ENCODE measurements around the gene ATF6. TPM values are rescaled to one million over a fixed set of nuclear protein-coding genes. Genes with fewer than 3 reads are reported as not detected.
"Not testable (repeated sequence)": the region's sequence is repeated elsewhere in the genome, so short reads cannot be mapped to it uniquely, and the experiment has no call there.

ATF6 gene
- total RNA-seq, 1 donor from 2014 or later, result 28.0 TPM

GRCh38 chr1:161817176-161817730, 51.1 kb downstream of the ATF6 start:
- Mint-ChIP-seq H3K4me1 (peaks cover 5% of the 10 kb centered on the region), H3K4me3 (no peak overlapping the region), H3K36me3 (peaks cover 19% of the 10 kb centered on the region), H3K27me3 (ENCODE audit: low read depth) (no peaks in the 10 kb centered on the region), H3K27ac (no peak overlapping the region), H3K9me3 (no peaks in the 10 kb centered on the region)
- DNase-seq (ENCODE audit: low spot score in 2 of 2, unreplicated experiment in 2 of 2), result no peak
- no peak for TF ChIP-seq CTCF (IDR thresholded peaks at IDR 0.05; ENCODE audit: unreplicated experiment)

GRCh38 chr1:161820914-161821313, 54.8 kb downstream of the ATF6 start:
- Mint-ChIP-seq H3K36me3 (peaks cover 25% of the 10 kb centered on the region), H3K27me3 (ENCODE audit: low read depth) (no peaks in the 10 kb centered on the region), H3K9me3 (no peaks in the 10 kb centered on the region), H3K4me3 (no peak overlapping the region), H3K4me1 (peaks cover 7% of the 10 kb centered on the region), H3K27ac (no peak overlapping the region)
- TF ChIP-seq CTCF (IDR thresholded peaks at IDR 0.05; ENCODE audit: unreplicated experiment), result no peak
- DNase-seq (ENCODE audit: low spot score in 2 of 2, unreplicated experiment in 2 of 2), result no peak

GRCh38 chr1:161824618-161825017, 58.5 kb downstream of the ATF6 start:
- Mint-ChIP-seq H3K4me3 (no peak overlapping the region), H3K27ac (no peak overlapping the region), H3K27me3 (ENCODE audit: low read depth) (no peaks in the 10 kb centered on the region), H3K4me1 (peaks cover 2% of the 10 kb centered on the region), H3K9me3 (peaks cover 8% of the 10 kb centered on the region), H3K36me3 (peaks cover 34% of the 10 kb centered on the region)
- TF ChIP-seq CTCF (IDR thresholded peaks at IDR 0.05; ENCODE audit: unreplicated experiment), result no peak
- no peak for DNase-seq (ENCODE audit: low spot score in 2 of 2, unreplicated experiment in 2 of 2)

GRCh38 chr1:161825831-161826230, 59.7 kb downstream of the ATF6 start:
- DNase-seq (ENCODE audit: low spot score in 2 of 2, unreplicated experiment in 2 of 2), result no peak
- Mint-ChIP-seq H3K9me3 (peaks cover 8% of the 10 kb centered on the region), H3K36me3 (peaks cover 38% of the 10 kb centered on the region)

GRCh38 chr1:161826478-161826877, 60.4 kb downstream of the ATF6 start:
- H3K27ac Mint-ChIP-seq, result no peak overlapping the region
- H3K4me3 Mint-ChIP-seq, result no peak overlapping the region
- peaks cover 2% of the 10 kb centered on the region for H3K4me1 Mint-ChIP-seq
- peaks cover 42% of the 10 kb centered on the region for H3K36me3 Mint-ChIP-seq
- peaks cover 8% of the 10 kb centered on the region for H3K9me3 Mint-ChIP-seq
- no peak for TF ChIP-seq CTCF (IDR thresholded peaks at IDR 0.05; ENCODE audit: unreplicated experiment)
- DNase-seq (ENCODE audit: low spot score in 2 of 2, unreplicated experiment in 2 of 2), result no peak
- no peaks in the 10 kb centered on the region for H3K27me3 Mint-ChIP-seq (ENCODE audit: low read depth)

More at GRCh38 chr1:161825831-161826230, 59.7 kb downstream of the ATF6 start:
- Mint-ChIP-seq H3K27me3 (ENCODE audit: low read depth) (no peaks in the 10 kb centered on the region), H3K4me3 (no peak overlapping the region), H3K4me1 (peaks cover 2% of the 10 kb centered on the region), H3K27ac (no peak overlapping the region)
- TF ChIP-seq CTCF (IDR thresholded peaks at IDR 0.05; ENCODE audit: unreplicated experiment), result no peak

- DNase-seq (ENCODE audit: low spot score in 2 of 2, unreplicated experiment in 2 of 2), result no peak
- H3K27me3 Mint-ChIP-seq (ENCODE audit: low read depth), result no peaks in the 10 kb centered on the region
- TF ChIP-seq CTCF (IDR thresholded peaks at IDR 0.05; ENCODE audit: unreplicated experiment), result no peak
These were observed 61.7 kb downstream of the ATF6 start for GRCh38 chr1:161827786-161828185.

GRCh38 chr1:161832299-161832907, 66.3 kb downstream of the ATF6 start:
- Mint-ChIP-seq H3K9me3 (peaks cover 14% of the 10 kb centered on the region), H3K36me3 (peaks cover 33% of the 10 kb centered on the region)
- not testable (repeated sequence) for H3K4me3 Mint-ChIP-seq; DNase-seq (ENCODE audit: low spot score in 2 of 2, unreplicated experiment in 2 of 2); H3K4me1 Mint-ChIP-seq; H3K27me3 Mint-ChIP-seq (ENCODE audit: low read depth); H3K27ac Mint-ChIP-seq

More at GRCh38 chr1:161827786-161828185, 61.7 kb downstream of the ATF6 start:
- Mint-ChIP-seq H3K9me3 (peaks cover 8% of the 10 kb centered on the region), H3K4me1 (peaks cover 2% of the 10 kb centered on the region), H3K4me3 (no peak overlapping the region), H3K27ac (no peak overlapping the region), H3K36me3 (peaks cover 42% of the 10 kb centered on the region)
